ENCODE data around the gene STAC3. TPM values are rescaled to one million over a fixed set of nuclear protein-coding genes. Genes with fewer than 3 reads are reported as not detected.

STAC3 gene
- total RNA-seq, 2 donors from 2014 or later = 4.8 to 20.9 TPM

GRCh38 chr12:57202321-57202720 lies 48.7 kb downstream of the STAC3 start:
- intact Hi-C loops (cut with DNase I) = no loop called here
- no peak for DNase-seq (ENCODE audit: low spot score)
- Histone ChIP-seq H3K27ac (no peak overlapping the region), H3K4me1 (replicated peaks) (no peaks in the 10 kb centered on the region), H3K9me3 (no peaks in the 10 kb centered on the region), H3K27me3 (replicated peaks; ENCODE audit: insufficient read depth) (no peaks in the 10 kb centered on the region), H3K36me3 (peaks cover 17 to 23% of the 10 kb centered on the region in 2 donors), H3K4me3 (no peak overlapping the region)
- TF ChIP-seq POLR2A (IDR thresholded peaks at IDR 0.05) (no peak), CTCF (IDR thresholded peaks at IDR 0.05) (no peak), POLR2AphosphoS5 (IDR thresholded peaks at IDR 0.05) (no peak)
- 89% methylated on average over 19 of the region's 19 CpGs for WGBS

- Histone ChIP-seq H3K27ac (no peak overlapping the region), H3K27me3 (replicated peaks; ENCODE audit: insufficient read depth) (no peaks in the 10 kb centered on the region), H3K4me1 (replicated peaks) (no peaks in the 10 kb centered on the region), H3K4me3 (no peak overlapping the region), H3K36me3 (peaks cover 17 to 29% of the 10 kb centered on the region in 2 donors), H3K9me3 (no peaks in the 10 kb centered on the region)
- intact Hi-C loops (cut with DNase I) = no loop called here
- WGBS = 90% methylated on average over 16 of the region's 16 CpGs
- no peak for DNase-seq (ENCODE audit: low spot score)
- TF ChIP-seq POLR2A (IDR thresholded peaks at IDR 0.05) (no peak), POLR2AphosphoS5 (IDR thresholded peaks at IDR 0.05) (no peak), CTCF (IDR thresholded peaks at IDR 0.05) (no peak)
These were observed 49.4 kb downstream of the STAC3 start for GRCh38 chr12:57201631-57202030.

- H3K27me3 ChIP-seq (replicated peaks; ENCODE audit: insufficient read depth) = no peaks in the 10 kb centered on the region
- H3K4me3 ChIP-seq = no peak overlapping the region
- no peaks in the 10 kb centered on the region for H3K9me3 ChIP-seq
- intact Hi-C loops (cut with DNase I) = no loop called here
- 78% methylated on average over 8 of the region's 8 CpGs for WGBS
- H3K27ac ChIP-seq = no peak overlapping the region
- peaks cover 17 to 31% of the 10 kb centered on the region in 2 donors for H3K36me3 ChIP-seq
- no peak for TF ChIP-seq POLR2AphosphoS5 (IDR thresholded peaks at IDR 0.05)
- no peak for TF ChIP-seq POLR2A (IDR thresholded peaks at IDR 0.05)
- no peak for TF ChIP-seq CTCF (IDR thresholded peaks at IDR 0.05)
- DNase-seq (ENCODE audit: low spot score) = no peak
- H3K4me1 ChIP-seq (replicated peaks) = no peaks in the 10 kb centered on the region
These were observed 49.8 kb downstream of the STAC3 start for GRCh38 chr12:57201219-57201618.

GRCh38 chr12:57200497-57200896 lies 50.5 kb downstream of the STAC3 start:
- WGBS = 89% methylated on average over 13 of the region's 15 CpGs
- intact Hi-C loops (cut with DNase I) = no loop called here
- H3K9me3 ChIP-seq = no peaks in the 10 kb centered on the region

More at GRCh38 chr12:57200497-57200896, 50.5 kb downstream of the STAC3 start:
- Histone ChIP-seq H3K4me1 (replicated peaks) (no peaks in the 10 kb centered on the region), H3K36me3 (peaks cover 13 to 27% of the 10 kb centered on the region in 2 donors), H3K27me3 (replicated peaks; ENCODE audit: insufficient read depth) (no peaks in the 10 kb centered on the region), H3K27ac (no peak overlapping the region), H3K4me3 (no peak overlapping the region)
- TF ChIP-seq POLR2AphosphoS5 (IDR thresholded peaks at IDR 0.05) (no peak), POLR2A (IDR thresholded peaks at IDR 0.05) (no peak), CTCF (IDR thresholded peaks at IDR 0.05) (no peak)
- no peak for DNase-seq (ENCODE audit: low spot score)

Measured in prostate gland (tissue), 2 donors.